Measurements from ENCODE around the gene HRC.

The HRC gene

DNA sequence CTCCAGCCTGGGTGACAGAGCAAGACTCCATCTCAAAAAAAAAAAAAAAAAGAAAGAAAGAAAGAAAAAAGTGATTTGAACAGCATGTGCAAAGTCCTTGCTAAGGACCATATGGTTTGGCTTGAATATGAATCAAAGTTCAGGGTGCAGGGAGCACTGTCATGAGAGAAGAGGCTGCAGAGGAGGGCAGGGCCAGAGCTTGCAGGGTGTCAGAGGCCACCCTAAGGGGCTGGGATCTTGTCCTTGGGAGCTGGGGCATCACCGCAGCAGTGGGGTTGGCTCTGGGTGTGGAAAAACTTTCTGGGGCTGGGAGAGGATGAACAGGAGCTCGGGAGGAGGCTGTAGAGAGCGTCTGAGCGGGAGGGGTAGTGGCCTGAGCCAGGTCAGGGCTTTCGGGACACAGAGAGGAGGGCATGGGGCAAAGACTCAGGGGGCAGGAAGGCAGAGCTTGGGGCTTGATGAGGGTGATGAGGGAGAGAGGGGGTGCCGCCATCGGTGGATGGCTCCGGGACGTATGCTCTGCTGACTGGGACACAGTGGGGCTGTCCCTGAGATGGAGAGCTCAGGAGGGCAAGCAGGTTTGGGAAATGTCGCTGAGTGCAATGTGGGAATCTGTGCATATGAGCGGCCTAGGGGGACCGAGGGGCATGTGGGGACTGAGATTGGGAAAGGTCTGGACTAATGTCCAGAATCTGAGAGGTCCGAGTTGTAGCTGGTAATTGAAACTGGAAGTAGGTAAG is 5.4 kb upstream of the HRC start:
- no peak for DNase-seq

GRCh38 chr19:49157445-49158224 is 2.4 kb upstream of the HRC start, which contains the start of gene TRPM4:
Gene TRPM4 (plus strand): TSS chr19:49157792. CDS start chr19:49157867, 75 bp downstream.
- peak in 47 of 51 donors; percentile 10 to 85 (median 54) for DNase-seq

DNA sequence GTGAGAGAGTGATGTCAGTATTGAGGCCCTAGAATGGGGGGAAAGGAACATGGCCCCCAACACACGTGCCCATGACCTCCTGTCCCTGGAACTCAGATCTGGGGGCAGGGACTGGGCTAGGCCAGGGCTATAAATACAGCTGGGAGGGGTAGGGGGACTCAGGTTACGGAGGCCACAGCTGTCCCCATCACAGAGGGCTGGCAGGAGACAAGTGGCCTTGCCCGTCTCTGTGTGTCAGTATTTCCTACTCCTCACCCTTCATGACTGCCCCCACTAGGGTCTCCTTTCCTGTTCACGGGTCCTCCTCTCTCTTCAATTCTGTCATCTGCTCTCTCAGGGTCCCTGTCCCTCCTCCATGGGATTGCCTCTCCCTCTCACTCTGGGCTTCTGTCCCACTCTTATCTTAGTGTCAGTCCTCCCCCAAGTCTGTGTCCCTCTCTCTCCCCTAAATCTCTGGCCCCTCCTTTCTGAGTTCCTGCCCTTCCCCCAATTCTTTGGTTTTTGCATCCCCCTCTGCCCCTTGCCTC is 687 bp upstream of the HRC start:
- no peak for DNase-seq

- no peak for DNase-seq
Measured at GRCh38 chr19:49154279-49154678, 917 bp downstream of the HRC start.

- DNase-seq, result no peak
Measured at GRCh38 chr19:49153167-49153809, 1.9 kb downstream of the HRC start.

- no peak for DNase-seq
Measured at GRCh38 chr19:49152119-49152550, 3.1 kb downstream of the HRC start.

- DNase-seq, result peak in 27 of 51 donors; percentile 6 to 53 (median 31)
Measured at GRCh38 chr19:49151267-49152118, 3.7 kb downstream of the HRC start.

DNA sequence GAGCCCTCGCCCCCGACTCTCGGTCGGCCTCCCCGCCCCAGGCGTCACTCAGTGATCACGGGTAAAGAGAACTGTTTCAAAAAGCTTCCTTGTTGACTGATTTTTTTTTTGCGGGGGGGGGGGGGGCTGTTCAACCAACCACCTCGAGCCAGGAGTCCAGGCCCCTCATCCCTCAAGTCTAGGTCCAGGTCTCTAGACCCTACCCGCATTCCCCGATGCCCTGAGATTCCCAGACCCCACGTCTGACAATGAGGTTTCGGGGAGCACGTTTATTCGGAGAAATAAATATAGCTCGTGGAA is 4.3 kb downstream of the HRC start:
- DNase-seq, result no peak

DNA sequence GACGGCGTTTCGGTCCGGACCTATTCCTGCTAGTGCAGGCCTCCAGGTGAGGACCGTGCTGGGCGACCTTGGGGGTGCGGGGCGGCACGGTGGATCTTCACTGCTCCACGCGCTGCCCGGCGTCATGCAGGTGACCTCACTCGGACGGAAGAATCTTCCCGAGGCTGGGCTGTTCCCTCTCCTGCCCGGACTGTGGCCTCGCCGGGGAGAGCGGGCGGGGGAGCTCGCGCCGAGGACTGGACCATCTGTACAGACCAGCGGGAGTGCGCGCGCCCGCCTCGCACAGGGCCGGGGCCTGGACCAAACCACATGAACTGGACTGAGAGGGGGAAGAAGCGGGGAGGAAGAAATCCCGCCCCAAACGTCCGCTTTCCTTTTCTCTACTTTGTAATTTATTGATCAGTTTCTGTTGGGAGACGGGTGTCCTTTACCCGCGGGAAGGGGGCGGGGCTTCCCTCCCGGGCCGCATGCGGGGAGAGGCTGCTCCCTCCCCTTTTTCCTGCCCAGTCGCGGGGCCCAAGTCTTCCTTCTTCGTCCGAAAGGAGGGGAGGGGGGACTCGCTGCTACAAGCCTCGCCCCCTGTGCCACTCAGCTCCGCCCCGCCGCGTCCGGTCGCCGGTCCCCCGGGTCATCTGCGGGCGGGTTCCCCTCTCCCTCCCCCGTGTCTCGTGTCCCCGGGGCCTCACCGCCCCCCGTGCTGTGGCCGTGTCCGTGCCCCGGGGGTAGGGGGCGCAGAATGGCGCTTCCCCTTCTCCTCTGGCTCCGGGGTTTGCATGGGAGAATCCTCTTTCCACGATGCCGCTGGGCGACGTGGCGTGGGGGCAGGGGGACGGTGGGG is 4.9 kb downstream of the HRC start:
- peak; percentile 54 to 93 (median 82) for DNase-seq

DNA sequence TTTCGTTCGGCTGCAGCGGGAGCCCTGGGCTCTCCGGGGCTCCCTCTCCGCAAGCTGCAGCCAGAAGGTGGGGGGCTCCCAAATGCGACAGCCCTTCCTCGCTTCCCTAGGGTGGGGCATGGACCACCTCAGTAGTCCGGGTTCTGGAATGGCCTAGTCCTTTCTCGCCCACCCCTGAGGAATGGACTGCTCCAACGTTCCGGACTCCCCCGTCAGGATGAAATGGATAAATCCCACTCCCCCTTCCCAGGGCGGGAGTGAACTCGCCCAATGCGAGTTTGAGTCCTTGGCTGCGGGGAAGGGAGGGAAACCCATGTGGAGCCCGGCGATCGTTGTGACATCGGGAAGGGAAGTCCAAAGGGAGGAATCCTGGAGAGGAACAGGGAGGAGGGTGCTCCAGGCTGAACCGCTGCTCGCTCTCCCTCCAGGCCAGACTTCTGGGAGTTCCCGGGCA is 5.5 kb downstream of the HRC start:
- peak in 46 of 51 donors; percentile 30 to 85 (median 61) for DNase-seq

DNA sequence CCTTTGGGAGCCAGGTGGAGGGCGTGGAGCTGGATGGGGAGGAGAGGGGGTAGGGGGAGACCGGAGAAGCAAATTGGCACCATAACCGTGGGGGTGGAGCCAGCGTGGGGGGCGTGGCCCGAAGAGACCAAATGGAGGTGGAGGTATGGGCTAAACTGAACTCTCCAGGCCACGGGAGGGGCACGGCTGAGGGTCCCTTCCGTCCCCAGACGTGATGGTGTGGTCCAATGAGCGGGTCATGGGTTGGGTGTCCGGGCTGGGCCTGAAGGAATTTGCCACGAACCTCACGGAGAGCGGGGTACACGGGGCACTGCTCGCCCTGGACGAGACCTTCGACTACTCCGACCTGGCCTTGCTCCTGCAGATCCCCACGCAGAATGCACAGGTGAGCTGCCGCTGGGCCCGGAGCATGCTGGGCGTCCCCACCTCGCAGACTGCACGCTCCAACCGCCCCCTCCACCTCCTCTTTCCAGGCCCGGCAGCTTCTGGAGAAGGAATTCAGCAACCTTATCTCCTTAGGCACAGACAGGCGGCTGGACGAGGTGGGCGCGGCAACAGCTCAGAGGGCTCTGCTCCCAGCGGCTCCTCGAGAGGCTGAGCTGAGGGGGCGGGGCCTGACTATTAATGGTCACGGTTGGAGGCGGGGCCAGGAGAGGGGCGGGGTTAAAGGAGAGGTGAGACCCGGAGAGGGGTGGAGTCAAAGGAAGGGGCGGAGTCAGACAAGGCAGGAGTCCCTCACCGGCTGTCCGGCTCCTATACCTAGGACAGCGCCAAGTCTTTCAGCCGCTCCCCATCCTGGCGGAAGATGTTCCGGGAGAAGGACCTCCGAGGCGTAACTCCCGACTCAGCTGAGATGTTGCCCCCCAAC is 6.2 kb downstream of the HRC start:
- DNase-seq, result peak; percentile 13 to 96 (median 80)

DNA sequence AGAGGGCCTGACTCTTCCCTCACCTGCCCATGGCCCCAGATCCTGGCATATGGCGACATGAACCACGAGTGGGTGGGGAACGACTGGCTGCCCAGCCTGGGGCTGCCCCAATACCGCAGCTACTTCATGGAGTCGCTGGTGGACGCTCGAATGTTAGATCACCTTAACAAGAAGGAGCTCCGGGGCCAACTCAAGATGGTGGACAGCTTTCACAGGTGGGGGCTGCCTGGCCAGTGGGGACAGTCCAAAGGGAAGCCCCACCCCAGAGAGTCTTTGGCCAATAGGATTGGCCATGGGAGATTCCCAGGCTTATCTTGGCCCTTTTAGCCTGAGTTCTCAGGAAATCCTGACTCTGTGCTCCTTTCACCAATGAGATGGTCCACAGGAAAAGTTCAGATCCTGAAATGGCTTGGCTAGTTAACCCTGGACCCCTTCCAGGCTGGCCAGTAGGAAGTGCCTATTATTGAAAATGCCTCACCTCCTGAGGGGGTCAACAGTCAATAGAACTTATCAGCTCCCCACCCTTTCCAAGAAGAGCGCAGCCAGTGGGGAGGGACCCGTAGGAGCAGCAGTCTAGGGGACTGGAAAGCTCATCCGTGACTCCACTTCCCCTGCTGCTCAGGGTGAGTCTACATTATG is 7.0 kb downstream of the HRC start:
- DNase-seq, result no peak

- peak in 13 of 51 donors; percentile 20 to 77 (median 57) for DNase-seq
Measured at GRCh38 chr19:49146408-49146770, 8.8 kb downstream of the HRC start.

GRCh38 chr19:49145573-49146407 is 9.4 kb downstream of the HRC start:
- DNase-seq, result peak; percentile 34 to 92 (median 75)

- DNase-seq, result peak in 50 of 51 donors; percentile 37 to 93 (median 85)
Measured at GRCh38 chr19:49142866-49143335, 12.3 kb downstream of the HRC start.

DNA sequence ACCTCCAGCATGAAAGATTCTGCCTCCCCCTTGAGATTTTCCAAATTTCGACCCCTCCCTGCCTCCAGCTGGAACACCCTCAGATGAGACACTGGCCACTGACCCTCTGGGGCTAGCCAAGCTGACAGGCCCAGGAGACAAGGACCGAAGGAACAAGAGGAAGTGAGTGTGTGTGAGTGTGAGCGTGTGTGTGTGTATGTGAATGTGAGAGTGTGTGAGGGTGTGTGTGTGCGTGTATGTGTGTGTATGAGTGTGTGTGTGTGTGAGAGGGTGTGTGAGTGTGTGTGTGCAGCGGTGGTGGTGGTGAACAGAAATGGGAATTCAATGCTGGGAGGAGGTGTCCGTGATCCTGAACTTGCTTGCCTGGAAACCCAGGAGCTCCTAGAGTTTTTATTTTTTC is 13.8 kb downstream of the HRC start:
- DNase-seq, result no peak

DNA sequence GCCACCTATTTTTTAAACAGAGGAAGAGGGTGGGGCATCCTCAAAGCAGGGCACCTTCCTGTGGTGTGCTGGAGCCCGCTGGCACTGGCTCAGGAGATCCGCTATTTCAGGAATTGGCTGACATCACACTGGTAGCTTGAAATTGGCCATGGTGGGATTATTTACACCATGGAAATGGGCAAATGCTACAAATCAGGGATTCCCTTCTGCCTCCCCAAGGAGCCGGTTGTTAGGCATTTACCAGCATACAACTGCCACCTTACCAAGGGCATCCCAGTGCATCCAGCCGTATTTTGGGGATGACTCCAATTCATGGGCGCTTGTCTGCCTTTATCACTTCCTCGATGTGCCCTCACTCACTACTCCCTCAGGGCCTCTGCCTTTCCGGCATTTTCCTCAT is 14.2 kb downstream of the HRC start:
- no peak for DNase-seq

All from hypothalamus (tissue), 51 donors.